ENCODE data around the gene TMEM267.
"Not testable (repeated sequence)": the region's sequence is repeated elsewhere in the genome, so short reads cannot be mapped to it uniquely, and the experiment has no call there.

Gene TMEM267

DNA sequence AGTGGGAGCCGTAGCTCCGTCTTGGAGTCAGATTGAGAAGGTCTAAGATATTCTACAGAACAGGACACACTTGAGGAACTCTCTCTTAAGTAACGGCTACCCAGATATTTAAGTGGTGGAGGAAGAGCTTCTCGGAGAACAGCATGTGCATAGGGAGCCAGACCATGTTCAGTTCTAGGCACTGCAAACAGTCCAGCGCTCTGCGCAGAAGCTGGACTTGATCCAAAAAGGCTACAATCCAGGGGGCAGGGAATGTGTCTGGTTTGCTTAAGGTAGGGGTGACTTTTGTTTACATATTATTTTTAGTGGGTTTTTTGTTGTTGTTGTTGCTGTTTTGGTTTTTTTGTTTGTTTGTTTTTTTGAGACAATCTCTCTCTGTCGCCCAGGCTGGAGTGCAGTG lies 54.6 kb downstream of the TMEM267 start:
- POLR2A ChIA-PET, result no interaction called here

DNA sequence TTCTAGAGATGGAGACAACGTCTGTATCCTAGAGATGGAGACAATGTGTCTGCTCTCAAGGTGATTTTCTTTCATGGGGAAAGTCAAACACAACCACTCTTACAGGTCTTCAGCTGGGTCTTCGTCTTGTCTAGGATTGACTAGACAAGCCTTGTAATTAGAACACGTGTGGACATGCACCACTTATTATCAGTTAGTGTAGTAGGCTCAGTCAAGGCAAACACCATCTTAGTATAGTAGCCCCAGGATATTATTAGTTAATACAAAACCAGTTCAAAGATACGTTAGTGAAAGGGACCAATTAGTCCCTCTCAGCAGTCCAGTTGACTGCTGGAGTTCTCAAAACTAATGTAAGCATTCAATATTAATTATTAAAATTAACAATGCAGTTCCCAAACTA lies 56.4 kb downstream of the TMEM267 start:
- ChIA-PET CTCF (interaction anchor here (0.9 to 1.3 kb wide), 2 partner anchors 12 to 73 kb away, joined by 3 read pairs; no protein-coding TSS in a partner anchor), POLR2A (no interaction called here)
- TF ChIP-seq, protein P1, sequence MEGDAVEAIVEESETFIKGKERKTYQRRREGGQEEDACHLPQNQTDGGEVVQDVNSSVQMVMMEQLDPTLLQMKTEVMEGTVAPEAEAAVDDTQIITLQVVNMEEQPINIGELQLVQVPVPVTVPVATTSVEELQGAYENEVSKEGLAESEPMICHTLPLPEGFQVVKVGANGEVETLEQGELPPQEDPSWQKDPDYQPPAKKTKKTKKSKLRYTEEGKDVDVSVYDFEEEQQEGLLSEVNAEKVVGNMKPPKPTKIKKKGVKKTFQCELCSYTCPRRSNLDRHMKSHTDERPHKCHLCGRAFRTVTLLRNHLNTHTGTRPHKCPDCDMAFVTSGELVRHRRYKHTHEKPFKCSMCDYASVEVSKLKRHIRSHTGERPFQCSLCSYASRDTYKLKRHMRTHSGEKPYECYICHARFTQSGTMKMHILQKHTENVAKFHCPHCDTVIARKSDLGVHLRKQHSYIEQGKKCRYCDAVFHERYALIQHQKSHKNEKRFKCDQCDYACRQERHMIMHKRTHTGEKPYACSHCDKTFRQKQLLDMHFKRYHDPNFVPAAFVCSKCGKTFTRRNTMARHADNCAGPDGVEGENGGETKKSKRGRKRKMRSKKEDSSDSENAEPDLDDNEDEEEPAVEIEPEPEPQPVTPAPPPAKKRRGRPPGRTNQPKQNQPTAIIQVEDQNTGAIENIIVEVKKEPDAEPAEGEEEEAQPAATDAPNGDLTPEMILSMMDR (IDR thresholded peaks at IDR 0.05; ENCODE audit: control extremely low read depth, extremely low read depth, low read depth, missing control alignments), result no peak
- no peak for DNase-seq (ENCODE audit: extremely low spot score)

More for the DNA sequence above, 54.6 kb downstream of the TMEM267 start:
- CTCF ChIA-PET, result interaction anchor here (1.2 to 1.8 kb wide), 2 partner anchors 14 to 26 kb away, joined by 3 to 6 read pairs; no protein-coding TSS in a partner anchor
- no peak for DNase-seq (ENCODE audit: extremely low spot score)
- TF ChIP-seq, protein P1 (IDR thresholded peaks at IDR 0.05; ENCODE audit: control extremely low read depth, extremely low read depth, low read depth, missing control alignments), result no peak

DNA sequence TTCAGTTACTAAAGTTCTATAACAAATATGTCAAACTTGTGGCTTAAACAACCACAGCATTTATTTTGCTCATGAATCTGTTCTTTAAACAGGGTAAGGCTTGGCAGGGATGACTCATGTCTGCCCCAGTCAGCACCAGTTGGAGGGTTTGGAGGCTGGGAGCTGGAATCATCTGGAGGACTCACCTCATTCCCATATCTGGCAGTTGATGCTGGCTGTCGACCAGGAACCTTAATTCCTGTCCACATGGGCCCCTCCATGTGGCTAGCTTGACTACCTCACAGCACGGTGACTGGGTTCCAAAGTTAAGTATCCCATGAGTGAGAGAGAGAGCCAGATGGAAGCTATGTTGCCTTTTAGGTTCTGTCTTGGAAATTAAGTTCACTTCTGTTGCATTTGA lies 57.7 kb downstream of the TMEM267 start:
- no peak for DNase-seq (ENCODE audit: extremely low spot score)
- TF ChIP-seq, protein P1 (IDR thresholded peaks at IDR 0.05; ENCODE audit: control extremely low read depth, extremely low read depth, low read depth, missing control alignments), result no peak
- CTCF ChIA-PET, result interaction anchor here (0.9 to 1.1 kb wide), 4 partner anchors 13 to 36 kb away, joined by 3 to 4 read pairs (median 3); partner anchors contain the start of gene CCL28
- POLR2A ChIA-PET, result no interaction called here

DNA sequence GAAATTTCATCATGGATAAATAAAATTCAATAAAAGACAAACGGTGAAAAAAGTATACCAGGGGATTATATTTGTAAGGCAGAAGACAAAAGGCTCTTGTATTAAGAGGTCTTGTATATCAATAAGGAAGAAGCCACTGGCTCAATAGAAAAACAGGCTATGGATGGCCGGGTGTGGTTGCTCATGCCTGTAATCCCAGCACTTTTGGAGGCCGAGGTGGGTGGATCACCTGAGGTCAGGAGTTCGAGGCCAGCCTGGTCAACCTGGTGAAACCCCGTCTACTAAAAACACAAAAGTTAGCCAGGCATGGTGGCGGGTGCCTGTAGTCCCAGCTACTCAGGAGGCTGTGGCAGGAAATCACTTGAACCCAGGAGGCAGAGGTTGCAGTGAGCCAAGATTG lies 60.6 kb downstream of the TMEM267 start:
- DNase-seq (ENCODE audit: extremely low spot score); POLR2A ChIA-PET; CTCF ChIA-PET: not testable (repeated sequence)

DNA sequence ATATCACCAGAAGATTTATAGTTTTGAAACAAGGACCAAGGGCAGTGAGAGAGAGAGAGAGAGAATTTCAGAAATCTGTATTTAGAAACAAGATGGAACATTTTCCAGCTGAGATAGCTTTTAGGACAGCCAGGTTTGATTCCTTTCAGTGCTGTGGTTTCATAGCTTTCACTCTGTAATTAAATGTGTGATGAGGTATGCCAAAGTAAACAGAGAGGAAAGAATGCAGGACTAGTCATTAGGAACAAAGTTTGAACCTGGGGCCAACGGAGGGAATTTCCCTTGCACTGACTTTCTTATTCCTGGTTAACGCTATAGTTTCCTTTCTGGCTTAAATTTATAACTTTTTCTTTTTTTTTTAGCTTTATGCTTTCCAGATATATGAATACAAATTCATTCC lies 61.5 kb downstream of the TMEM267 start:
- CTCF ChIA-PET, result interaction anchor here (1.5 kb wide), 1 partner anchor 33 kb away, joined by 5 read pairs; no protein-coding TSS in a partner anchor
- DNase-seq (ENCODE audit: extremely low spot score), result no peak

DNA sequence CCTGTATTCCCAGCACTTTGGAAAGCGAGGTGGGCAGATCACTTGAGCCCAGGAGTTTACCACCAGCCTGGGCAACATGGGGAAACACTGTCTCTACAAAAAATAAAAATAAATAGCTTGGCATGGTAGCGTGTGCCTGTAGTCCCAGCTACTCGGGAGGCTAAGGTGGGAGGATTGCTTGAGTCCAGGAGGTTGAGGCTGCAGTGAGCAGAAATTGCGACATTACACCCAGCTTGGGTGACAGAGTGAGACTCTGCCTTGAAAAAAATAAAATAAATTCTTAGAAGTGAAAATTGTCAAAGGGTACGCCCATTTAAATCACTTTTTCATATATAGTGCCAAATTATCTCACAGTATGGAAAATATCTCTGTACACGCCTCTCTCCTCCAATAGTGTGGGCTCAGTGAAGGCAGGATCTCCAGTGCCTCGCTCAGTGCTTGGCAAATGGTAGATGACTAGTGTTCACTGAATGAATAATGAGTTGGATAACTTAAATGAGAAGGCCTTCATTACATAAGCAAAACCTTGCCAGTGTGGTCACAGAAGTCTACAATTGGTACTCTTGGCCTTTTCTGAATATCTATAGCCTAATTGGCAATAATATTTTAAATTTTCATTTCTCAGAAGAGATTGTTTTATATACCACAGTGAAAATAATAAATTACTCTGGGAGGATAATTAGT lies 62.1 kb downstream of the TMEM267 start:
- no peak for DNase-seq (ENCODE audit: extremely low spot score)
- ChIA-PET POLR2A (no interaction called here), CTCF (interaction anchor here (1.2 to 1.5 kb wide), 2 partner anchors 10 to 32 kb away, joined by 5 read pairs; no protein-coding TSS in a partner anchor)
- TF ChIP-seq, protein P1 (IDR thresholded peaks at IDR 0.05; ENCODE audit: control extremely low read depth, extremely low read depth, low read depth, missing control alignments), result no peak

More for the DNA sequence above, 61.5 kb downstream of the TMEM267 start:
- TF ChIP-seq, protein P1 (IDR thresholded peaks at IDR 0.05; ENCODE audit: control extremely low read depth, extremely low read depth, low read depth, missing control alignments), result no peak
- POLR2A ChIA-PET, result no interaction called here

DNA sequence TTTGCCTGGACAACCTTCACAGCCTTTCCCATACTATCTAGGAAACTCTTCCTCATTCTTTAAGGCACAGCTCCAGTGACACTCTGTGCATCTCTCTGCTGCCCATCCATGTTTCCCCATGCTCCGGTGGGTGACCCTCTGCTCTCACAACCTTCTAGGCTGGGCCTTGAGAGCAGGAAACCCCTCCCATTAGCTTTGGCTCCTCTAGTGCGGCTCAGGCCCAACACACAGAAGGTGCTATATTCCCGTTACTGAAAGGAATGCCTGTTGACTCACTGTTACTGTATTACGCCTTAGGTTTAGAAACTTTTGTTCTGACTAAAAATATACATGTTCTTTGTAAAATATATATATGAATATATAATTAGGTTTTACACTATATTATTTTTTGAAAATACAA lies 63.4 kb downstream of the TMEM267 start:
- ChIA-PET POLR2A (no interaction called here), CTCF (interaction anchor here (0.6 to 1.4 kb wide), 2 partner anchors 64 to 192 kb away, joined by 3 read pairs; no protein-coding TSS in a partner anchor)
- TF ChIP-seq, protein P1 (IDR thresholded peaks at IDR 0.05; ENCODE audit: control extremely low read depth, extremely low read depth, low read depth, missing control alignments), result no peak
- no peak for DNase-seq (ENCODE audit: extremely low spot score)
